Head of caudate nucleus (tissue), 42 donors: Measurements from ENCODE around the gene DCST2.

ENCODE experiments used
- DNase-seq, 42 donors: peaks; one replicate each; pipeline versions ENCODE4 v3.0.0 to v3.0.0-alpha.2; 2020 to 2021; ENCODE audit warnings: mixed read lengths in 7 of 42
- intact Hi-C: fragments of 100-400 bp; cut with DNase I; formaldehyde crosslinking; loops from one replicate; pipeline ENCODE4 v1.15.0; 2022

The DCST2 gene

DNA sequence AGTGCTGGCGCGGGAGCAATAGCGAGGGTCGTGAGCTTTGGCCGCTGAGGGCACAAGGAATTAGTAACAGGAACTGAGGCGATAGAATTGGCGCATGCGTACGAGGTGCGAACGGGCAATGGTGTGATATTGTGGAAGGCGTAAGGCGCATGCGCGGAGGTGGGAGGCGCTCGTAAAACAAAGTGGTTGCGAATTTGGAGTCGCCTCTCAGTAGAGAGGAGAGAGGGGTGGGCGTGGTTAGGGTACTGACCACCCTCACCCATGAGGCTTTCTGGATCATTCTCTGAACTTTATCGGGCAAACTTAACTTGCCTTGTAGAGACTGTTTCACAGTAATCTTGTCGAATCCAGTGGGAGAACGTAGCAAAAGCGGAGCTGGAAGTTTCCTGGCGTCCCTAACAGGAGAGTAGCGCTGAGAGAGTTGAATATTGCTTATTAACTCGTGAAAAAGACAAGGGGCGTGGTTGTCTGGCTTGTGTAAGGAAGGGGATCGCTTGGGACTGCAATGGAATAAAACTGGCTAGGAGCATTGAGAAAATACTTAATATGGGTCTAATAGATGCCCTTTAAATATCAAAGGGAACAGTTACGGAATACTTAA lies 58.7 kb downstream of the DCST2 start:
- DNase-seq, result peak; percentile 68 to 94 (median 88)

DNA sequence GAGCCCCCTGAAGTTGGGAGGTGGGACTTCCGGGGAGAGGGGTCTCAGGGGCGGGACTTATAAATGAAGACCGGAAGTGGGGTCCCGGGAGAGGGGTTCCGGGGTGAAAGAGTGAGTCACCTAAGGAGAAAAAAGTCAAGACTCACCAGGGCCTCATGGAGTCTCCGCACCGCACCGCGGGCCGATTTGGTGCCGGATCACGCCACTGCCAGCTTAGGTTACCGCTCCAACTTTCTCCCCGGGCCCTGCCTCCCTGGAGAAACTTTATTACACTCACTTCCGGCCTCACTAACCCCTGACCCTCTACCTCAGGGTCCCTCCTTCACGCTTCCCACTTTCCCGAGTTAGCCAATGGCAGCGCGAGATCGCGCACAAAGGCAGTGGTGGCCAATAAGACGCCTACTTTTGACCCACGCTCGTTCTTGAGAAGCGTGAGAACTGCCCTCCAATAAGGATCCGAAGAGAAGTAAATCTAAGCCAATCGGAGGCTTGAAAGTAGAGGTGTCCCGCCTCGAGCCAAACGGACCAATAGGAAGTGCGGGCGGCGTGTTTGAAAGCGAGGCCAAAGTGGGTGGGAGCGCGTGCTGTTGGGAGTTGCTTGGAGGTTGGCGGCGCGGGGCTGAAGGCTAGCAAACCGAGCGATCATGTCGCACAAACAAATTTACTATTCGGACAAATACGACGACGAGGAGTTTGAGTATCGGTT lies 59.3 kb downstream of the DCST2 start, which contains the start of gene CKS1B:
Gene CKS1B (plus strand): TSS at position 580 of the 706 bp plus-strand sequence. CDS start 65 bp downstream, at position 645.
- DNase-seq, result peak; percentile 93 to 99 (median 98)
- intact Hi-C loops, result no loop called here

More for the DNA sequence above, 58.7 kb downstream of the DCST2 start:
- intact Hi-C loops, result no loop called here

DNA sequence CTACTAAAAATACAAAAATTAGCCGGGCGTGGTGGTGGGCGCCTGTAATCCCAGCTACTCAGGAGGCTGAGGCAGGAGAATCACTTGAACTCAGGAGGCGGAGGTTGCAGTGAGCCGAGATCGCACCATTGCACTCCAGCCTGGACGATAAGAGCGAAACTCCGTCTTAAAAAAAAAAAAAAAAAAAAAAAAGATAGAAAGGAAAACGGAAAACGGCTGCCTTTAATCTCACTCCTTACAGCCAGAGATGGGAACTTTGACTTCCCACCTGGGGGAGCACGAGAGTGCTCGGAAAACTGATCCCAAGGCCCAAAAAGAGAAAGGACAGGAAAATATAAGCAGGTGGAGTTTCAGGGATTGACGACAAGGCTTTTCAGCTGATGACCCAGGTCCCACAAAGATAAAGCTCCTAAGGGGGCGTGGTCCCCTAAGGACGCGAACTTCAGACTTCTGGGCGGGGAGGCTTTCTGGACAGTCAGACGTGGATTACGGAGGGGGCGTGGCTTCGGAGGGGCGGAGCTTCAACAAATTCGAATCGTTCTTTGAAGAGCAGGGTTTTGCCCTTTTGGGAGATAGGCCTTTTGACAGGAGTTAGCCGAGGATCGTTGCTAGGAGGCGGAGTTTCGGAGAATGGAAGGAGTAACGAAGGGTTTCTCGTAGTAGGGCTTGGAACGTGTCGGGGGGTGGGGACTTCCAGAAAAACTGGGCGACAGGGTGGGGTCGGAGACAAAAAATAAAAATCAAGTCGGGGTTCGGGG lies 60.1 kb downstream of the DCST2 start:
- DNase-seq, result peak; percentile 73 to 93 (median 87)
- intact Hi-C loops, result no loop called here

DNA sequence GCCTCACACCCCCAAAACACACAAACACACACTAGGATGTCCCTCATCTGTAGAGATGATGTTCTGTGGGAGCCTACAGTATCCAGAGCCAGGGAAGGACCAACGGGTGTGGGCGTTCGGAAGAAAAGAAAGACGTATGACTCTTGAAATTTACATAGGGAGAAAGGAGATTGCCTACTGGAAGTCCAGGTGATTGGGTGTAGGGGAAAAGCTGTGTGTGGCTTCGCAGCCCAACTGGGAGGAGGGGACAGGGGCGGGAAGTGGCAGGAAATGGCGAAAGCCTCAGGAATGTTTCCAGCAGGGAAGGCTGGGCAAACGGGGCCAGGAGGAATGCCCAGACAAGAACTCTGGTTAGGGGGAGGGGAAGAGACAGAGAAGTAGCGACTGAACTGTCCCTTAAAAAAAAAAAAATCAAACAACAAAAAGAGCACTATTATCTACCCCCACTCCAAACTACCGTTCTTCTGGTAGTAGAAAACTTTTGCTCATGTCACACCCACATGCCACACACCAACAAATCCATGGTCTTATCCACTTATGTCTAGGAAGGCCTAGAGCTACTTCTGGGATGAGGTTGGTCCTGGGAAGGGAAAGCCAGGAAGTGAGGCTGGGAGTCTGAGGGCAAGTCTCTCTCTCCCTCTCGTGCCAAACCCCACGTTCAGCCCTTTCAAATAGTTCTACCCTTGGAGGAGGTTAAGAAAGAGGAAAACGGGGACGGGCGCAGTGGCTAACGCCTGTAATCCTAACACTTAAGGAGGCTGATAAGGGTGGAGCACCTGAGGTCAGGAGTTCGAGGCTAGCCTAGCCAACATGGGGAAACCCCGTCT lies 60.9 kb downstream of the DCST2 start:
- DNase-seq, result peak in 14 of 42 donors; percentile 15 to 76 (median 50)
- intact Hi-C loops, result no loop called here

DNA sequence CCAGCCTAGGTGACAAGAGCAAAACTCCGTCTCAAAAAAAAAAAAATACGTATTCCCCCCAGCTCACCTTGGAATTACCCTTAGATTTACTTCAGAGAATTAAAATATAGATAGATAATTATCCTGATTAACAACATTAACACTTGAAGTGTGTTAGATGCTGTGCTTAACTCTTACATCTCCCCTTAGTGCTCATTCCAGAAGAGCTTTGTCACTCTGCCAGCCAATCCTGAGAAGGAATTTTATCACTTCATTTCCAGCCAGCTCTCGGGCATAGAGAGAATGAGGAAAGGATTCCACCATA lies 61.4 kb downstream of the DCST2 start:
- no peak for DNase-seq
- intact Hi-C loops, result no loop called here

DNA sequence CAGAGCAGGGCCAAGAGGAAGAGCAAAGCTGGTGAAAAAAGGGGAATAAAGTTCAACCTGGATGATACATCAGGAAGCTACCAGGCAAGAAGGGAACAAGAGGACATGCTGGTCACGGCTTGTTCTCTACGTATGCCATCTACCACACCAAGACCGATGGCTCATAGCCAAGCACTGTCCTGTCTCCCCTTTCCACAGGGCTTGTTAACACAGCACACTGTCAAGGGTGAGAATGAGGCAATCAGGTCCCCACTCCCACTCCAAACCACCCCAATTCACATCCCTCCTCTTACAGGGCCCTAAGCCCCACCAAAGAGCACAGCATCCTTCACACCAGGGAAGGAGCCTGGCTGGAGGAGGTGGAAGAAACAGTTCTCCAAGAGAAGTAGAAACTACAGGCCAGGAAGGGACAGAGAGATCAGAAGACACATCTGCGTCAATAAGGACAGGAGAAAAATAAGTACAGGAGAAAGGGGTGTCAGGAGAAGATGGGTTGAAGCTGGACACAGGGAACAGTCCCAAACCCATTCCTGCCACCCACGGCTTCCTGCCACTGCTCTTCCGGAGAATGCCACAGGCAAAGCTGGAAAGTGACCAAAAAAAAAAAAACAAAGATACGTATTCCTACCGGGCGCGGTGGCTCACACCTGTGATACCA lies 62.1 kb downstream of the DCST2 start:
- no peak for DNase-seq
- intact Hi-C loops, result no loop called here

DNA sequence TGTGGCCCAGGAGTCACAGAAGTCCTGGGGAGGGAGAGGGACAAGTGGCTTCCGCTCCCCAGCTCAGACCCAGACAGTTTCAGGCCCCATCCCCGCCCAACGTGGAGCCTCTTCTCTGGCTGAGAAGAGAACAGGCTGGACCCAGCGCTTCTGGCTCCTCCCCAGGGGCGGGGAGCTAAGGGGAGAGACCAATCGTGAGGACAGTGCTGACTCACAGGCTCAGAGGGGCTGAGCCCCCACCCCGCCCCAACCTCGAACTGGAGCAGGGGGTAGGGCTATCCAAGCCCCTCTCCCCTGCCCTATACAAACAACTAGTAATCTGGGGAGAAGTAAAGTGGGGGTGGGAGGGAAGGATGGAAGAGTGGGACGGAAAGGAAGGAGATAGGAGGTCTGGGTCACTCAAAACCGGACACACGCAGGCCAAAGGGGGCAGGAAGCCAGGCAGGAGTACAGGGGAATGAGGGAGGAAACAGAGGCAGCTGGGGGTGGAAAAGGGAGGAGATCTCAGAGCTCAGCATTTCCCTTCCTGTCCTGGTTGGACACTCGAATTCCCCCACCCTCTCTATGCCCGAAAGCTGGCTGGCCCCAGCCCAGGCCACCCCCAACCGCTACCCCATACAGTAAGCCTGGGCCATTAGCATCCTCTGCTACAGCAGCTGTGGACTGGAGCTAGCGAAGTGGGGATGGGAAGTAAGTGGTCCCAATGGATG lies 62.8 kb downstream of the DCST2 start, which contains the start of gene SHC1:
Gene SHC1 (minus strand): TSS at position 117 of the 710 bp plus-strand sequence. CDS start 221 bp downstream, outside the sequence.
- intact Hi-C loops, result no loop called here
- peak; percentile 59 to 95 (median 86) for DNase-seq

DNA sequence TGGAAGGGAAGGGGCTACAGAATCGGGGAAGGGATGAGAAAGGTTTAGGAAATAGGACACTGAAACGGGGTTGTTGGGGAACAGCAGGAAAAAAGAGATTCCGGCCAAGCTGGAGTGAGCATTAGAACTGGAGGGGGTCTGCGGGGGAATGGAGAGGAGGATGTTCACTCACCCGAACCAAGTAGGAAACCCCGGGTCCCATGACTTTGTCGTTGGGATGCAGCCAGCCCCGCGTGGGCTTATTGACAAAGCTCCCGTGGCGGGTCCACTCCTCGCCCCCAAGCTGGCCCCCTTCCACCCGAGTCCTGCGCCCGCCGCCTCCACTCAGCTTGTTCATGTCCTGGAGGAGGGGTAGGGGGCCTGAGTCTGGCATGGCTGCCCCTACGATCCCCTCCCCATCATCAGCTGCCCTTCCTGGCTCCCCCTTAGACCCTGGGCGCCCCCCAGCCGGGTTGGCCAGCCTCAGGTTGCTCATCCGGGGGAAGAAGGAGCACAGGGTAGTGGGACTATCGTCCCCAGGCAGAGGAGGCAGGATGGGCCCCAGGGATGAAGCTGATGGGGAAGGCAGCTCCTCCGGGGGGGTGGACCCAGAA lies 63.6 kb downstream of the DCST2 start:
- DNase-seq, result peak in 1 of 42 donors; percentile 23
- intact Hi-C loops, result loop anchor here (5.0 kb wide), 1 partner anchor 32 kb away; the partner anchor contains the start of gene ZBTB7B

DNA sequence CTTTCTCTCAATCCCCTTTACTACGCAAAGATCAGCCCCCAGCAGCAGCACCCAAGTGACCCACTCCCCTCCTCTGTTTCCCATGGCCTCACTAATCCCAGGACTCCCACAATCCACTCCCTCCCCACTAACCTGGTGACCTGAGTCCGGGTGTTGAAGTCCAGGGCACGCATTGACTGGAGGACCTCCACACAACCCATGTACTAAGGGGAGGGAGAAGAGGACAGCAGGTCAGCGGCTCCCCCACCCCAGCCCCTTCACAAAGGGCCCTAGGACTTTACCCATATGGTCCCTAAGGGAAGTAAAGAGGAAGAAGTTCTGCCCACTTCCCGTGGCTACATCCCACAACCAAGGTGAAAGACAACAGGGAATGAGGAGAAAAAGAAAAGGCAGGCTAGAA lies 64.3 kb downstream of the DCST2 start:
- intact Hi-C loops, result loop anchor here (5.0 kb wide), 1 partner anchor 33 kb away; the partner anchor contains the start of gene ZBTB7B
- DNase-seq, result no peak

DNA sequence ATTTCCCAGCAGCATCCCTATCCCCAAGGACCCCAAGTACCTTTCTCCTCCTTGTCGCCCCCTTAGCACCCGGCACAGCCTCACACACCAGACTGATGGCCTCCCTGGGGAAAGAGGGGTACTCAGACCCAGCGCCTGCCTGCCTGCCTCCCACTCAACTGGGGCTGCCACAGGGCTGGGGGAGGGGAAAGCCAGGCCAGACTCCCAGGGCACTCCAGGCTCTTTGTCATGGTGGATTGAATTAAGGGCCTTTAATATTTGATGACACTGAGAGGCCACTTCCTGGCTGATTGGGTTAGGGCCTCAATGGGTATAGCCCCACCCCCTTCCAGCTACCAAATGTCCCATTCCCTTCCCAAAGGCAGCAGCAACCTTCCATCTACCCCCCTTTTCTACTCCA lies 64.8 kb downstream of the DCST2 start:
- intact Hi-C loops, result loop anchor here (5.0 kb wide), 1 partner anchor 34 kb away; the partner anchor contains the start of gene ZBTB7B

More for the DNA sequence above, 64.8 kb downstream of the DCST2 start:
- DNase-seq, result no peak
